ENCODE data around the gene MEIS2.
"Not testable (repeated sequence)": the region's sequence is repeated elsewhere in the genome, so short reads cannot be mapped to it uniquely, and the experiment has no call there.

Gene MEIS2

DNA sequence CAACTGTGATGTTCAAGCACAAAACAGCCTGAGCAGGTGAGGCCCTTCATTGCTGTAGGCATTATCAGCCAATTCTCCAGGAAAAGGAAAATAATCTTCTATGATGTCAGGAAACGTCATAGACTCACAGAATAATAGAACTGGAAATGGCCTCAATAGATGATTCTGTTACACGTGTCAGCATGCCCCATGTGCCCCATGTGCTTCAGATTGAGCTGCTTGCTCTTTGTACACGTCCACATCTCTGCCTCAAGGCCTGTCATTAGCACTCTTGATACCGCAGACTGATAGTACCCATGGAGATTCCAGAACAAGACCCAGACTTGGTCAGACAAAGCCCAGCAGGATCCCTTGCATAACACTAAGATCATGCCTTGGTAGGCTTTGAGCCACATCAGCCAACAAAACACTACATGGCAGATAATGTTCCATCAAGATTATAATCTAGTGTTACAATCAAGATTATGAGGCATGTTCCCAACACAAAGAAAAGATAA, 95.9 kb downstream of the MEIS2 start:
- no peak for DNase-seq

DNA sequence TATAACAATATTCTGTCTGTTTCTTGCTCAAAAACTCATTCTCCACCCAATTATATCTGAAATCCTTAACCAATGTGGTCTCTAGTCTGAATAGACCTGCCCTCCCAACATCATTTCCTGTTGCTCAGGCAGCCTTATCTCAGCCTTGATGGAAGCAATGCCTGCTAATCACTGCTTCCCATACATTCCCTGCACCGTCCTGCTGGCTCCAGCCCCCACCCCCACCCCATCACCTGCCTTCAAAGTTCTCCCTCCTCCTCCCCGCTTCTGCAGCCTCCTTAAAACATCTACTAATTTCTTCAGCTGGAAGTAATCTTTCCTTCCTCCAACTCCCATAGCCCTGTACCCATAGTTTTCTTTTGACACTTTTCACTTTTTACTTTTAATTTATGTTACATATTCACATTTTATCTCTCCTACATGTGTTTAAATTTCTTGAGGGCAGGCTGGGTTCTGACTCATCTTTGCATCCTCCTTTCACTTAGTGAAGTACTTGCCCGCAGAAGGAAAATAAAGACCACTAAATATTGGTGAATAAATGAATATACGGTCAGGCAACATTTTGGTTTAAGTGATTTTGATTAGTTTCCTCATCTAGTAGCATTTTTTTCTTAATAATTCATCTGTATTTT, 98.2 kb downstream of the MEIS2 start:
- no peak for DNase-seq

DNA sequence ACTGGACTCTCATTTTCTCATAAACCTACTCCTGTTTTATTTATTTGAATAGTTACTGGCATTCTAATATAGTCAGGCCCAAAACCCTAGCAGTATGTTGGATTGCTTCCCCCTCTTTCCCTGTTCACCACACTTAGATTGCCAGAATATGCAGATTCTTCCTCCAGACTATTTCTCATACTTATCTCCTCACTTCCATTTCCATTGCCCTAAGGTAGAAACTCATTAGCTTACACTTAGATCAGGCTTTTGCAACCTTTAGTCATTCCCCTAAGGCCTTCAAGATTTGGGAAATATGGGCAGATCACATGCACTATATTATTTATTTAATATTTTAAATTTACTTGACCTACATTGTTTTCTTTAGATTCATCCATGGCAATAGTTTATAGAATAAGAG, 98.9 kb downstream of the MEIS2 start:
- DNase-seq: no peak

DNA sequence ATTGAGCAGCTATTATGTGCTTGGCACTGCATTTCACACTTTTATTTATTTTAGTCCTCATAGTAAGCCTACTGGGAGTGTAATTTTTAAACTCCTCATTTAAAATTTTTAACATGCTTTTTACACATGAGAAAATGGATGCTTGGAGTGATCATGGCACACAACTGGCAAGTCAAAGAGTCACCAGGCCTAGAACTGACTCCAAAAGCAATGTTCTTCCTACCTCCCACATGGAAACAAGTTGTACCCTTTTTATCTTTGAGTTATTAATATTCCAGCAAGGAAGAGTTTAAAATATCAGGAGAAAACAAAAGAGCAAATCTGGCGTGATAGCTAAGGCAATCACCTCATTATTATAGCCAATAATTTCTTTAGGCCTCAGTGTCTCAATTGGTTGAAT, 100.6 kb downstream of the MEIS2 start:
- no peak for DNase-seq

DNA sequence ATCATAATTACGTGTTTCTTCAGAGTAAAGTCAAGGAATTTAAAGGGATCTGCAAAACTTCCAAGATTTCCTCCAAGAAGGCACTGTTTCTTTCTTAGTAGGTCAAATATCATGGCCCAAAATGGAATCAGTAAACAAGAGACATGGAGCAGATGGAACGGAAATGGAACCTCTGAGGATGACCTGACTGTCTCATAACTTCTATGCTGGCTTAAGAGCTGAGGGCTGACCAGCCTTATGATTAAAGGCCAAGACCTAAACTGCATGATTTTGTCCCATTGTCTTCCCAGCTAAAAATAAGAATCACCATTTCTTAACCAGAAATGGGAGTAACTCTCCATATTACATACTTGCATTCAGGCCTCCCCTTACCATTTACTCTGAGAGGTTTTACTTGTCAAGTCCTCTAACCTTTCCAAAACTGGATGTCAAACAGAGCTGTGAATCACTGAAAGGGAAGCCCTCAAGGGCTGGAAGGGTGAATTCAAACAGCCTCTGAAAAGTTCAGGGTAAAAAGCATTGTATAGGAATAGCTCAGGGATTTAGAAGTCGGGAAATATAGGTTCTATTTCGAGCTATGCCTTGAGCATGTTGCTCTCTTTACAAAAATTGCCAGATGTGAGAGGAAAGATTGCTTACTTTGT, 103.7 kb downstream of the MEIS2 start:
- DNase-seq: no peak

DNA sequence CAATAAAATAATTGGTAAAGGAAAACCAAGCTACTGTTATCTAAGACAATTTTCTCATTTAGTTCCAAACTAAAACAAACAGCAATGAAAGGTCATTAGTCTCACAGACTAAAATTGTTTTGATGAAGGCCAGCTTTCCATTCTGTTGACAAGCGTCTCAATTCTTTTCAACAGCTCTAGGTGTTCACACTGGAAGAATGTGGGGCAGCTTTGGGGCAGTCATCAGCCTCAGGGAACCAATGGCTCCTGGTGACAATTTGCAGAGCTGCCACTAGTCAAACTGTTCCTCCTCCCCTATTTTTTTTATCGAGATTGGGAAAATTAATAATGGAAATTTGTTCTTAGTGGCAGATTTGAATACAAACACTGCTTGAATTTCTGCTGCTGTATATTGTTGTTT, 104.2 kb downstream of the MEIS2 start:
- no peak for DNase-seq

DNA sequence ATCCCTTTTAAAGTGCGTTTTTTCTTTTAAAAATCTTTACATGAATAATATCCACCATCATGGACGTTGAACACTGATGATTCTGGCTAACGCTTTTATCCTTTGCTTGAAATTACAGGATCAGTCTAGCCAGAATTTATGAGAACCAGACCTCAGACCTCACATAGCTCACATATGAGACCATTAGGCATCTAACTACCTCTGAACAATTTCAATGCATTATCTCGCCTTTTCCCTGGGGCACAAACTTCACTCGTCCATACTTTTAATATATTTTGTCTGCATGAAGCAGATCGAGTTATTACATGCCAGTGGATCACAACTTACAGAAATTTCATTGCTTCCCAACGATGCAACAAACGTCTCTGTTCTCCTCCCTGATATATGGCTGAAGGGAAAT, 105.6 kb downstream of the MEIS2 start:
- DNase-seq: no peak

DNA sequence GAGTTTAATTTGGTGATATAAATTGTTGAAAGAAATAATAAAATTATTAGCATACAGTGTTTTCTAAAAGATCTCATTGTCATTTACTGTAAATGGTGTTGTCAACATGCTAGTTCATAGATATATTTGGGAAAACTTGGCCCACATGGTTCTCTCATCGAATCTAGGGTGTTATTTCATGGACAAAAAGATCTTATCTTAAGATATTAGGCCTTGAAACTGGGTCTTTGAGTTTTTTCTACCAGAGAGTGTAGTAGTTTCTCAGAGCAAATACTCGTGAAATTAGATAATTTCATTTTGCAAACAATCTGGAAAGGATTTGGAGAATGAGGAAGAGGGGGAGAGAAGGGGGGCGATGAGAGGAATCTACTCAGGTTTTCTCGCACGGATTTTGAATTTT, 107.9 kb downstream of the MEIS2 start:
- DNase-seq: no peak

DNA sequence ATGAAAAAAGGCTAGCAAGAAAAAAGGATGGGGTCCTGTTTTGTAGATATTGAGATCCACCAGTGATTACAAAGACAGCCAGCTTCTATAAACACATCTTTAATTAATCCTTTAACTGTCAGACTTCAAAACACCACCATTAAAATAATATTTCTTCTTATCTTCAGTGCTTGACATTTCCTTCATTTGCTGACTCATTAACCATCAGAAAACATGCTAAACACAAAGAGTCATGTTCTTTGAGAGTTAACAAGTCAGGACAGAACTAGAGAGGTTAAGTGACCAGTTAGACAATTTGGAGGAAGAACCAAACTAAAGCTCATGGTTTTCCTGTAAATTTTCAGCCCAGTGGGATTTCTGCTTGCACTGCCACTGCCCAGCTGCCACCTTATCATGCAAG, 111.4 kb downstream of the MEIS2 start:
- DNase-seq: no peak

DNA sequence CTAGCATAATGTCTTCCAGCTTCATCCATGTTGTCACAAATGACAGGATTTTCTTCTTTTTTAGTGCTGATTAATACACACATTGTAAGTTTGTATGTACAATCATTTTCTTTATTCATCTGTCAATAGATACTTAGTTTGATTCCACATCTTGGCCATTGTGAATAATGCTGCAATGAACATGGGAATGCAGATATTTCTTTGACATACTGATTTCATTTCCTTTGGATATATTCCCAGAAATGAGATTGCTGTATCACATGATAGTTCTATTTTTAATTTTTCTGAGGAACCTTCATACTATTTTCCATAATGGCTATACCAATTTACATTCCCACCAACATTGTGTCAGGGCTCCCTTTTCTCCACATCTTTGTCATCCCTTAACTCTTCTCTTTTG, 117.9 kb downstream of the MEIS2 start:
- DNase-seq: no peak

DNA sequence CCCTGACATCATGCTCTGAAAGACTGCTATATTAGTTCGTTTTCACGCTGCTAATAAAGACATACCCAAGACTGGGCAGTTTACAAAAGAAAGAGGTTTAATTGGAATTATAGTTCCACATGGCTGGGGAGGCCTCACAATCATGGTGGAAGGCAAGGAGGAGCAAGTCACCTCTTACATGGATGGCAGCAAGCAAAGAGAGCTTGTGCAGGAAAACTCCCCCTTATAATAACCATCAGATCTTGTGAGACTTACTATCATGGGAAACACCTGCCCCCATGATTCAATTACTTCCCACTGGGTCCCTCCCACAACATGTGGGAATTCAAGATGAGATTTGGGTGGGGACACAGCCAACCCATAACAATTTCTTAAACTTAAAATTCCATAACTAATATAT, 120.1 kb downstream of the MEIS2 start:
- not testable (repeated sequence) for DNase-seq

DNA sequence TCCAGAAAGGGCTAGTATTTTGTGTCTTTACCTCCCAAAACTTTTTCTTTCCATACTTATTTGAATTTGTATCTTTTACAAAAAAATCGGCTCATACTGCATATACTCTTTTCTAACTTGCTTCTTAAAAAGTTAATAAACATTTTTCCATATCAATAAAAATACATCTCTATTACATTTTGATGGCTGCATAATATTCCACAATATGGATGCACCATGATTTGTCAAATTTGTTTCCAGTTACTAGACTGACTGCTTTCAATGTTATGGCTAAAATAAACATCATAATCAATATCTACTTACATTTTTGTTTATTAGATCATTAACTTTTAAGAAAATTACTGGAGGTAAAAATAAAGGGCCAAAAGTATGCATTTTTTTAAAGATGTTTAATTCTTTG, 121.7 kb downstream of the MEIS2 start:
- DNase-seq: no peak

DNA sequence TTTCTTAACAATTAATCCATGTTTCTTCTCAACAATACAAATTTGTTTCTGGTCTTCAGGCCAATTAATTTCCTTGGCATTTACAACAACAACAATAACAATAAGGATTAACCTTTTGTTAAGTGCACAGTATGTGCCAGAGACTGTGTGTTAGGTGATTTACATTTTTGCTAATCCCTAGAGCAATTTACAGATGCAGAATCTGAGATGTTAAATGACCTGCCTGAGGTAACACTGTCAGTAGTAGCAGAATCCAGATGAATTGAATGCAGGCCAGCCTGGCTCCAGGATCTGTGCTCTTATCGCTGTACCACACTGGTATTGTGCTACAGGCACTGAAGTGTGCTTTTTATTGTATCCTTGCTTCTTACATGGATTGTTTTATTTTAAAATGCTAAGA, 122.2 kb downstream of the MEIS2 start:
- DNase-seq: no peak

DNA sequence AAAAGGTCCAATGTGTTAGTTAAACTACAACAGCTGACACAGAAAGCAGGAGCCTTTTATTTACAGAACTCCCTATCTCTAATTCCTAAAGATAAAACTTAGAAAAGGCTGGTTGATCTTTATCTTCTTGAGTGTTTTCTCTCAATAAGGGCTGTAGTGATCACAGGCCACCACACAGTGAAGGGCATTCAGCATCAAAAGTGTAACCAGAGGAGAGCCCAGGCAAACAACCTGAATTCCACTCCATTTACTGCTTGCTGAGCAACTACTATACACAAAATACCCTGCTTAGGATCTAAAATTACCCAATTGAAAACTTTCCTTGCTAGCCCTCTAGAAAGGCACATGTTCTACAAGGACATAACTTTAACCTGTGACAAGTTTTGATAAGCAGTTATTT, 122.7 kb downstream of the MEIS2 start:
- no peak for DNase-seq

DNA sequence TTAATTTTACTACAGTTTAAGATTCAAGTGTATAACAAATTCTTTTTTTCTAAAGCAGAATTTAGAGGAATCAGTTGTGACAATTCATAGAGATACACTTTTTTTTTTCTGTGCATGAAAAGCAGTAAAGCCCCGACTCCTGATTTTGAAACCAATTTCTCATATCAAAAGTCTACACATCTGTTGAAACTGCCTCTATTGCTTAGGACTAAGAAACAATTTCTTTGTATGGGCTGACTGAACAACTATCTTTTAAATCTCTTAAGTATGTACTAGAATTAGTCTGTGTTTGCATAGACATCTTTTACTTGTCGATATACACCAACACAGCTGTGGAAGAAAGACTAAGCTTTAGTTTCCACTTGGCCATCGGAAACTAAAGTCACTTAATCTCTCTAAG, 127.6 kb downstream of the MEIS2 start:
- no peak for DNase-seq

DNA sequence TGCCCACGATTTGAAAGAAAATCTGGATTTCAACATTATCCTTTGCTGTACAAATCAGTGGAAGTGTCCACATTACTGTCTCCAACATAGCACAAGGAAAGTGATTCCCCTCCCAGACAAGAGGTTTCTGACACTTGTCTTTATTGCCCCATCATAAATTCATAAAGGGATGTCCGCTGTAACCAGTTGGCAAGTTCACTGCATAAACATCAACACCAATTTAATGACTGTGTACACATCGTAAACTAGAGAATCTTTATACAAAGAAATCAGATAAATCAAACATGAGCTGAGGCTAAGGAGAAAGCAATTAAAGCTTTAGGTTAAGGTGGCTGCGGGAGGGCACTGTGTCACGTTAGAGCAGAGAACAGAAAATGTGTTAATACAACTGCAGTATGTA, 129.8 kb downstream of the MEIS2 start:
- peak; percentile 90 for DNase-seq

DNA sequence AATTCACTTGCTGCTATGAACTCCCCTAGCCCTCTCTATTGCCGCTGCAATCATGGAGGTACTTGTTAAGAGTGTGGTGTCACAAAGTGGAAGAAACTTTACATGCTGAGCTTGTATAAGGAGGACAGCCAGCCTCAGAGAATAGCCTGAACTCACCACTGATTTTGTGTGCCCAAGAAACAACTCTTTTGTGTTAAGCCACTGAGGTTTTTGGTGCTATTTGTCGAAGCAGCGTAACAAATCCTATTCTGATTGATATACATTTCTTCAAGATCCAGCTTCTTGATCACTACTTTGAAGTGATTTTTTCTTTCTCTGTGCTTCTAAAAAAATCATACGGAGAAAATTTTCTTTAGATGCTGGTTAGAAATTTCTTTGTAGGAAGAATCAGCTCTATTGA, 132.4 kb downstream of the MEIS2 start:
- DNase-seq: no peak

DNA sequence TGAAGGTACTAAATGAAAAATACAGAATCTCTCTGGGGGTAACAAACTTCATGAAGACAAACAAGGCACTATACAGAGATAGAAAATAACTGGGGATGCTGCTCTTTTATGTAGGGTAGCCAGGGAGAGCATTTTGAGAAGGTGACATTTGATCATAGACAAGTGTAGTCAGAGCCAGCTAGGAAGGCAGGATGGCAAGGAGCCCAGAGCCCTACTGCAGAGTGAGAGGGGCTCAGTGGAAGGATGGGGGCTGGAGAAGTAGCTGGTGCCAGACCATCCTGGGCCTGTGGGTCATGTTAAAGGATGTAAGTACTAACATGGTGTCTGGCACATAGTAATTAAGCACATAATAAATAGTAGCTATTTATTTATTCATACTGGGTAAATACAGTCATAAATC, 133.6 kb downstream of the MEIS2 start:
- peak; percentile 5 for DNase-seq

DNA sequence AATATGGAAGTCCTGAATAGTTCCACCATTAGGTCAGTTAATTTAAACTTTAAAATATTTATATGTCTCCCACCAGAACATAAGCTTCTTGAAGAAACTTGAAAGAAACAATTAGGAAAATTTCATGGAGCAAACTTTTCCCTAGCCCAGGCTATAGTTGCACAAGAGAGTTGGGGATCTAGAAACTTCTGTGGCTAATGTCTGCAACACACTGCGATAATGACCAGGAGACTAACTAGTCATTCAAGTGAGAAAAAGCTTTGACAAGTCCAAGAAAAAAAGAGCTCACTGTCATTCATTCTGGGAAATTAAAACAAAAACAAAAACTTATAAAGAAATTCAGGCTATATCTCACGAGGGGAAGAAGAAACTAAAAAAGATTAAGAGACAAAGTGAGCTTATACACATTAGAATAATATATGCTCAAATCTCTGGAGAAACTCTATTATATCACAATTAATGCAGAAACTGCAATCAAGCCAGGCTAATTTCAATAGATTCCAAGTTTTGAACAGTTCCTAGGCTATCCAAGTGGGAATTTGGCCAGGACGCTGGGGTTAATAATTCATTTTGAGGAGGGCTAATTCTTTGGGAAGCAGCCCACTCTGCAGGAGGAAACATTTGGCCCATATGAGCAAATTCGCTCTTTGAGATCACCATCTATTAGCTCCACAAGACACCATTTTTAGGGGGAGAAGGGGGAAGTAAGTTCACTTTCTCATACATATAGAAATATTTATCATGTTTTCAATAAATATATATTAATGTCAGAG, 134.6 kb downstream of the MEIS2 start:
- no peak for DNase-seq

DNA sequence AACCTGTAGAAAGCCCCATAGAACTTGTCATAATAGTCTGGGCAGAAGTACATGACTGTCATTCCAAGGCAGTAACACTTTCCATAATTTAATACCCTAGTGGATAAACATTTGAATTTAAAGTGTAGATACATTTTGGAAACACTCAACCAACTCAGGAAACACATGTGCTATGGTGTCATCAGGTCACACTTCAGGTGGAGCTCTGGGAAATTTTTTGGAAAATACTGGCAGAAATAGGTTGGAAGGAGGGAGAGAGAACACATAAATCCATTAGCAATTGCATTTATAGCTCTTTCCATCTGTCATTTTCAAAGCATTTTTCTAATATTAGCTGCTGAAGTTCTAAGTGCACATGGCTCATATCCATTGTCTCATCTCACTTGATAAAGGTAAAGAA, 135.7 kb downstream of the MEIS2 start:
- DNase-seq: no peak

DNA sequence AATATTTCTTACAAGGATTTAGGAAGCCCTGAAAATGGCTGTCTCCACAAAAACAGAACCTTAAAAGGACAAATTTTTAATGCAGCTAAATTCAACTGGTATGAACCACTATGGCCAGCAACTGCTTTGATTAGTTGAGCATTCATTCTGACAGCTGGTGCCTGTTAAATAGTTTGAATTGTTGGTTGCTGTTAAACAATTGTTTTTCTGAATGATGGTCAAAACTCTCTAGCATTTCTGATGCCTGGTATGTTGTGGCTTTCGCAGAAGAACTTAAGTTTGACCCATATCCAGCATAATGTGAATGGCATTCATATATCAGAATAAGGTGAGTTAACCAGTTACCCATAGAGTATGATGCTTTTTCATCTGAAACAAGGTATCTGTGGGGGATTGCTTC, 138.4 kb downstream of the MEIS2 start:
- DNase-seq: no peak

DNA sequence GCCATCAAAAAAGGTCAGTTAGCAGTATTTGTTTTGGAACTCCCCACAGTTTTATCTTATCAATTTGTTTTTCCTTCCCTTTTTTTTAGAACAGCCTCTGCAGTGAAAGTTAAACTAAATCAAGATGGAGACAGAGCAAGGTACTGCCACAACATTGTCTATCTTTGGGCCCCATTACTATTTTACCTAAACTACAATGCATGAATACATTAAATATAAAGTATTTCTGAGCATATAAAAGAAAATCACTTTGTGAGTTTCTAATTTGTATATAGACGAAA, 139.5 kb downstream of the MEIS2 start:
- DNase-seq: no peak

DNA sequence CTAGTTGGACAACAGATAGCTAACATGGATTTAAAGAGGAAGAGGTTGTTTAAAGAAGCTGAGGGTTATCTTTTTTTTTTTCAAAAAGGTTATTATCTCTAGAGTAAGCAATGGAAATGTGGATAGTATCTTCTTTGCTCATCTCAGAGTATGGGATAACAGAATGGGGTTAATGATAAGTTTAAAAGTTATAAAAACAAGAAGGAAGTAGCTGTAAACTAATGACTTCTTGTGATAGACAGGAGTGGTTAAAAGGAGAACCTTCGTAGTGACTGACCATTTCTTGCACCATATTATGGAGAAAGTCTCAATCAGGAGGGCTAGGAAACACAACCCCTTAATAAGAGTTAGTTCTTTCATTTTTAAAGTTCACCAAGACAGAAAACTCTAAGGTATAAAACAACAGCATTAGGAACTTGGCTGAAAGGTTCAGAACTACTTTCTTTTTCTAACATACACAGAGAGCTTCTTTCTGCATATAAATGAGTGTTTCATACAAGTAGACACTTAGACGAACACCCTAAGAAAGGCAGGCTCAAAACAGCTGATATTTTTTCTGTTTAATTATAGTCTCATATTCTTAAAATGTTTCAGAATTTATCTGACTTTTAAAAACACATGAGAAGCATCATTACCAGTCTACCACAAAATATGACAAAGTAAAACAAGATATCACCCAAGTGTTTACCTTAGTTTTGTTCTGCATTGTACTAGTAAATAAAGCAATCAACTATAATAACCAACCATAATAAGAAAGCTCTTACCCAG, 140.0 kb downstream of the MEIS2 start:
- DNase-seq: no peak

DNA sequence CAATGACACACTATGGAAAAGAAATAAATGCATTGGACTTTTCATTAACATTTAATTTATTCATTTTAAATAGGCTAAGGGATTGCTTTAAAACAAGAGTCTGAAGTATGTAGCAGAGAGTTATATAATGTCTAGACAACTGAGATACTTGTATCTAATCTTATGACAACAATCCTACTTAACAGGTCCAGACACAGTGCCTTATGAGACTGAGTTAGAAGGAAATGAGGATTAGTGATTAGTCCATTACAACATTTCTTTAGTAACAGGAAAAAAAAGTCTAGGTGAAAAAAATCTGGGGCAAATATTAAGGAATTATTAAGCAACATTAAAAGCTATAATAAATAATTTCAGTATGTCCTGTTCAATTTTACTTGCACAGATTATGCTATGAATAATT, 140.6 kb downstream of the MEIS2 start:
- no peak for DNase-seq

Measured in NCI-H1105 treated with DMSO at 0.1 percent for 48 hours (cell line).